ENCODE data around the gene OPCML.

GRCh38 chr11:133052537-133052936 is 479.8 kb downstream of the OPCML start:
- TF ChIP-seq CTCF (IDR thresholded peaks at IDR 0.05; ENCODE audit: low read length) (no peak), EZH2 (optimal IDR thresholded peaks at IDR 0.05; ENCODE audit: low read depth, low read length) (no peak)
